OCI-LY3 (cell line): ENCODE measurements around the gene ALKBH7.

Experiments
- H2AFZ ChIP-seq: fragments of 200-600, 300-600 bp; shearing (Covaris generic); 2 replicates; pipeline ENCODE4 v1.6.0; 2014; ENCODE audit warnings: antibody characterized with exemption, low read depth, low read length
- H3K27ac ChIP-seq: fragments of 200-600, 300-600 bp; sonication (generic); 2 replicates; pipeline ENCODE4 v1.5.1; 2014; ENCODE audit warnings: mild to moderate bottlenecking, low read length, moderate library complexity, mixed read lengths
- H3K27me3 ChIP-seq: fragments of 200-600, 300-600 bp; sonication (generic); 2 replicates; pipeline ENCODE4 v1.6.1; 2014; ENCODE audit warnings: low read depth, low read length, mixed read lengths
- H3K36me3 ChIP-seq: fragments of 200-600, 300-600 bp; sonication (generic); replicated peaks from 2 replicates; pipeline ENCODE3; 2014; ENCODE audit warnings: low read depth, low read length, mixed read lengths
- H3K4me1 ChIP-seq: fragments of 300-600, 200-600 bp; sonication (generic); 2 replicates; pipeline ENCODE4 v1.6.1; 2014; ENCODE audit warnings: low read length, mixed read lengths
- H3K4me2 ChIP-seq: fragments of 200-600, 300-600 bp; sonication (generic); 2 replicates; pipeline ENCODE4 v1.6.1; 2014; ENCODE audit warnings: low read length, mixed read lengths
- H3K4me3 ChIP-seq: fragments of 300-600, 200-600 bp; sonication (generic); 2 replicates; pipeline ENCODE4 v1.5.1; 2014; ENCODE audit warnings: antibody characterized with exemption, mild to moderate bottlenecking, low read length, moderate library complexity
- H3K79me2 ChIP-seq: fragments of 300-600, 200-600 bp; shearing (Covaris generic); 2 replicates; pipeline ENCODE4 v1.6.1; 2014; ENCODE audit warnings: mild to moderate bottlenecking, low read length, mixed read lengths
- H3K9ac ChIP-seq: fragments of 300-600, 200-600 bp; shearing (Covaris generic); 2 replicates; pipeline ENCODE4 v1.6.0; 2014; ENCODE audit warnings: mild to moderate bottlenecking, low read length, moderate library complexity
- H3K9me3 ChIP-seq: fragments of 200-600, 300-600 bp; shearing (Covaris generic); 2 replicates; pipeline ENCODE4 v1.6.1; 2014; ENCODE audit warnings: low read length, mixed read lengths; ENCODE audit not compliant: insufficient read depth
- H4K20me1 ChIP-seq: fragments of 200-600, 300-600 bp; sonication (generic); 2 replicates; pipeline ENCODE4 v1.6.1; 2016; ENCODE audit warnings: low read length, mixed read lengths; ENCODE audit not compliant: insufficient read depth
- EZH2phosphoT487 ChIP-seq: fragments of 200-600 bp; shearing (Covaris generic); IDR thresholded peaks from 2 replicates; pipeline ENCODE4 v1.6.1; 2018; ENCODE audit warnings: antibody characterized with exemption, mixed run types, low read depth
- TF ChIP-seq, protein P1 (sequence below): fragments of 200-600, 300-600 bp; sonication (generic); IDR thresholded peaks from 2 replicates; pipeline ENCODE4 v1.5.1; 2014; ENCODE audit warnings: antibody characterized with exemption, low read length, low read depth

The ALKBH7 gene

DNA sequence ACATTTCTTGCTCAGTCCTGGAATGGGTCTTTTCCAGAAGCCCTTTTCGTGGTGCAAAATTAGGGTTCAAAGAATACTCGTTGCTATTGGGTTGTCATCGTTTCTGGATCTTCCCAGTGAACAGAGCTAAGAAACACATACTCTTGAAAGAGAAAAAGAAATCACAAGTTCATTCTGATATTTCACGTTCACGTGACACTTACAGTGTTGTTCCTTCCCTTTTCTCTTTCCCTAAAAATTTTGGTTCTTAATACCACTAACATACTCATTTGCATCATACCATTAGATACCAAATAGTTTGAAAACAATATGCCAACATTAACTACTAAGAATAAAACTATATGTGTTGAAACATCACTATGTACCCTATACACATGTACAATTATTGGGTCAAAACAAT is 33.8 kb downstream of the ALKBH7 start:
- TF ChIP-seq EZH2phosphoT487, result no peak
- TF ChIP-seq, protein P1, sequence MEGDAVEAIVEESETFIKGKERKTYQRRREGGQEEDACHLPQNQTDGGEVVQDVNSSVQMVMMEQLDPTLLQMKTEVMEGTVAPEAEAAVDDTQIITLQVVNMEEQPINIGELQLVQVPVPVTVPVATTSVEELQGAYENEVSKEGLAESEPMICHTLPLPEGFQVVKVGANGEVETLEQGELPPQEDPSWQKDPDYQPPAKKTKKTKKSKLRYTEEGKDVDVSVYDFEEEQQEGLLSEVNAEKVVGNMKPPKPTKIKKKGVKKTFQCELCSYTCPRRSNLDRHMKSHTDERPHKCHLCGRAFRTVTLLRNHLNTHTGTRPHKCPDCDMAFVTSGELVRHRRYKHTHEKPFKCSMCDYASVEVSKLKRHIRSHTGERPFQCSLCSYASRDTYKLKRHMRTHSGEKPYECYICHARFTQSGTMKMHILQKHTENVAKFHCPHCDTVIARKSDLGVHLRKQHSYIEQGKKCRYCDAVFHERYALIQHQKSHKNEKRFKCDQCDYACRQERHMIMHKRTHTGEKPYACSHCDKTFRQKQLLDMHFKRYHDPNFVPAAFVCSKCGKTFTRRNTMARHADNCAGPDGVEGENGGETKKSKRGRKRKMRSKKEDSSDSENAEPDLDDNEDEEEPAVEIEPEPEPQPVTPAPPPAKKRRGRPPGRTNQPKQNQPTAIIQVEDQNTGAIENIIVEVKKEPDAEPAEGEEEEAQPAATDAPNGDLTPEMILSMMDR, result no peak
- Histone ChIP-seq H3K36me3 (peaks cover 3% of the 10 kb centered on the region), H2AFZ (no peak overlapping the region), H4K20me1 (no peaks in the 10 kb centered on the region), H3K9ac (no peak overlapping the region), H3K4me3 (no peak overlapping the region), H3K4me1 (no peaks in the 10 kb centered on the region), H3K9me3 (no peaks in the 10 kb centered on the region), H3K27ac (no peak overlapping the region), H3K79me2 (no peaks in the 10 kb centered on the region), H3K27me3 (no peaks in the 10 kb centered on the region), H3K4me2 (no peak overlapping the region)

DNA sequence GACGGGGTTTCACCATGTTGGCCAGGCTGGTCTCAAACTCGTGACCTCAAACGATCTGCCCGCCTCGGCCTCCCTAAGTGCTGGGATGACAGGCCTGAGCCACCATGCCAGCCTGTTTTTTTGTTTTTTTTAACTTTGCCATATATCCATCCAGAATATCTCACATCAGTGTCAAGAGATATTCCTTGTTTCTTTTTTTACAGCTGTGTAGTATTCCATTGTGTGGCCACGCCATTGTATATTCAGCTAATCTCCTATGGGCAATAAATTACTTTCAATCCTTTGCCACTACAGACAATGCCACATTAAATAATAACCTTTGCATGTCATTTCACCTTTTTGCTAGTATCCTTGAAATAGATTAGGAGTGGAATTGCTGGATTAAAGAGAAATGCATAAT is 36.8 kb downstream of the ALKBH7 start:
- Histone ChIP-seq H3K27me3 (no peaks in the 10 kb centered on the region), H3K79me2 (no peaks in the 10 kb centered on the region), H4K20me1 (peaks cover 3% of the 10 kb centered on the region; the same call in 1 of the 2 replicates), H3K36me3 (peaks cover 27% of the 10 kb centered on the region), H3K4me1 (no peaks in the 10 kb centered on the region), H3K9me3 (no peaks in the 10 kb centered on the region), H3K4me3 (no peak overlapping the region), H3K9ac (no peak overlapping the region), H3K27ac (no peak overlapping the region), H2AFZ (no peak overlapping the region), H3K4me2 (no peak overlapping the region)
- TF ChIP-seq, protein P1, result no peak
- TF ChIP-seq EZH2phosphoT487, result no peak

DNA sequence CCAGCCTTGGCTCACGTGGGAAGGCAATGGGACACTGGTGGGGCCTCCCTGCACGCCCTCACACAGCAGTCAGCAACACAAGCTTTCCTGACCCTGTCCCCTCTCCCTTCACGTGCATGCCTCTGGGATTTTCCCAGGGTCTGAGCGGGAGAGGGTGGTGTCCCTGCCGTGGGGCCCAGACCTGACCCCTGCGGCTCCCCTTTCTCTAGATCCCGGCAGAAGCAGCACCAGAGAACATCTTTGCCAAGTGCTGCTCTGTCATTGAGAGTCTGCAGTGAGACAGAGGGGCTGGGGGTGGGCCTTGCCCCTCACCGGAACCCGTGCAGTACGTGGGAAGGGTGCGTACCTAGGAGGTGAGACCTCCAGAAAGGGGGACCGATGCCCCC is 39.5 kb downstream of the ALKBH7 start:
- Histone ChIP-seq H3K79me2 (peaks cover under 1% of the 10 kb centered on the region; the same call in 1 of the 2 replicates), H3K4me1 (no peaks in the 10 kb centered on the region), H2AFZ (no peak overlapping the region), H3K36me3 (peaks cover 51% of the 10 kb centered on the region), H3K4me3 (no peak overlapping the region), H3K9me3 (no peaks in the 10 kb centered on the region), H3K27me3 (no peaks in the 10 kb centered on the region), H3K9ac (no peak overlapping the region), H3K4me2 (no peak overlapping the region), H4K20me1 (peaks cover 5% of the 10 kb centered on the region; the same call in 1 of the 2 replicates), H3K27ac (no peak overlapping the region)
- TF ChIP-seq, protein P1, result no peak

DNA sequence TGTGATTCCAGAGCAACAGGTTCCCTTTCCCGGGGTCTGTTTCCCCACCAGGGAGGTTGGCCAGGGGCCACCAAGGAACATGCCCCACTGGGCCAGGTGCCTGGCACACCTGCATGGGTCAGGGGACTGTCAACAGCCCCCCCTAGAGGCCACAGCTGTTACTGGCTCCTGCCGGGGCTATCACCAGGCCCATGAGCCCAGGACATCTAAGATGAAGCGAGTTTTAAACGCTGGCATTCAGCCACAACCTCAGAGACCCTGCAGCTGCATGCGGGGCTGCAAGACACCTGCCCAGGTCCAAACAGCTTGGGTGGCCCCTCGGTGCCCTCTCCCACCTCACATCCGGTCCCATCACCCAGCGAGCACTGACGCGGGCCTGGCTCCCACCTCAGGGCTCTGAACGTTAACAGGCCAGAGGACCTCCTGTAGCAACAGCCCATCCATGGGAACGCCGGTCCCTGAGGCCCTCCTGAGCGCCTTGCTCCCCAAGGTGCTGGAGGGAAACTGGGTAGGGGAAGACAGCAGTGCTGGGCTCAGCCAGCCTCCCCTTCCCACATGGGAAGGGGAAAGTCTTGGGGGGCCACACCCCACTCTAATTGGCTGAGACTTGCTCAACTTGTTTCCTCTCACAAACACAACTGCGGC is 40.0 kb downstream of the ALKBH7 start:
- no peaks in the 10 kb centered on the region for H3K9me3 ChIP-seq
- H4K20me1 ChIP-seq, result peaks cover 10% of the 10 kb centered on the region
- no peaks in the 10 kb centered on the region for H3K4me1 ChIP-seq
- peaks cover 57% of the 10 kb centered on the region for H3K36me3 ChIP-seq
- H3K9ac ChIP-seq, result no peak overlapping the region
- H3K4me2 ChIP-seq, result no peak overlapping the region
- H3K27me3 ChIP-seq, result no peaks in the 10 kb centered on the region
- H3K4me3 ChIP-seq, result no peak overlapping the region
- peaks cover 5% of the 10 kb centered on the region; the same call in 1 of the 2 replicates for H3K79me2 ChIP-seq
- TF ChIP-seq, protein P1, result peak; percentile 60
- no peak for TF ChIP-seq EZH2phosphoT487
- no peak overlapping the region for H3K27ac ChIP-seq
- no peak overlapping the region for H2AFZ ChIP-seq
